Activated CD4-positive, alpha-beta T cell treated with anti-CD3 and anti-CD28 coated beads, Interleukin-2, amount 10 ng/mL, durations not matched to agents 7 days and 5 days (primary cell): ENCODE measurements around the gene ZNF286A. TPM values are rescaled to one million over a fixed set of nuclear protein-coding genes. Genes with fewer than 3 reads are reported as not detected.
"Not testable (repeated sequence)": the region's sequence is repeated elsewhere in the genome, so short reads cannot be mapped to it uniquely, and the experiment has no call there.

ENCODE experiments used
- CTCF ChIA-PET: fragments of 350-600 bp; sonication (Branson Sonifier 250); formaldehyde crosslinking; loops from one replicate; lab custom pipeline; 2021; ENCODE audit warnings: antibody characterized with exemption; lab: Charles Lee
- POLR2A ChIA-PET: fragments of 350-600 bp; sonication (Branson Sonifier 250); formaldehyde crosslinking; loops from one replicate; lab custom pipeline; 2021; ENCODE audit warnings: antibody characterized with exemption; lab: Charles Lee
- DNase-seq: peaks from one replicate; pipeline ENCODE4 v3.0.0-alpha.2; 2020
- H3K27ac Mint-ChIP-seq: one replicate; pipeline ENCODE4 v1.8.0; 2021; ENCODE audit warnings: mild to moderate bottlenecking, moderate library complexity, mixed read lengths
- H3K27me3 Mint-ChIP-seq: one replicate; pipeline ENCODE4 v1.8.0; 2021; ENCODE audit warnings: mixed read lengths
- H3K36me3 Mint-ChIP-seq: one replicate; pipeline ENCODE4 v1.8.0; 2021; ENCODE audit warnings: low read depth, mixed read lengths
- H3K4me1 Mint-ChIP-seq: one replicate; pipeline ENCODE4 v1.8.0; 2021; ENCODE audit warnings: mixed read lengths
- H3K4me3 Mint-ChIP-seq: one replicate; pipeline ENCODE4 v1.8.0; 2021; ENCODE audit warnings: mild to moderate bottlenecking, moderate library complexity, mixed read lengths
- H3K9me3 Mint-ChIP-seq: one replicate; pipeline ENCODE4 v1.8.0; 2021; ENCODE audit warnings: mixed read lengths
- total RNA-seq, 2 experiments: library from RNA; stranded (reverse); gene quantifications; one replicate each; pipeline ENCODE4 v1.2.3, GENCODE V29; 2021

Gene ZNF286A
- total RNA-seq, 2 experiments from 2014 or later = 18.0 to 21.2 TPM

- H3K27ac Mint-ChIP-seq, DNase-seq, H3K4me1 Mint-ChIP-seq, CTCF ChIA-PET, H3K4me3 Mint-ChIP-seq, H3K27me3 Mint-ChIP-seq, POLR2A ChIA-PET: not testable (repeated sequence)
- Mint-ChIP-seq H3K36me3 (peaks cover 25% of the 10 kb centered on the region), H3K9me3 (peaks cover 29% of the 10 kb centered on the region)
Observed at GRCh38 chr17:15716601-15717563, 17.3 kb downstream of the ZNF286A start.

DNA sequence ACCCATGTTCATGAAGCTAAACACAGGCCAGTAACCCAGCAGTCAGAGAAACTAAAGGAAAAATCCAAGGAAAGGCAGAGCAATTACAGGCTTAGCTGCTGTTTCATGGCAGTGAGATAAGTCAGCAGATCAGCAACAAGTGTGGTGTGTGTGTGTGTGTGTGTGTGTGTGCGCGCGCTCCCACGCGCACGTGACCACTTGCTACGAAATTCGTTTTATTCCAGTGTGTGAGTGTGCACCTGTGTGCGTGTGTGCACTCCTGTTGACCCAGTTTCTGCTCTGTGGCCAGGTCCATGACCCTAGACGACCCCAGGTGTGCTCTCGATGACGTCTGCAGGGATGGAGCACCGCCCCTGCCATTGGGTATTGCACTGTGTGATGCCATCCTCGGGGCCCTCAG lies 31.0 kb downstream of the ZNF286A start:
- H3K4me1 Mint-ChIP-seq, H3K27me3 Mint-ChIP-seq, H3K4me3 Mint-ChIP-seq, POLR2A ChIA-PET, DNase-seq, CTCF ChIA-PET, H3K36me3 Mint-ChIP-seq, H3K9me3 Mint-ChIP-seq, H3K27ac Mint-ChIP-seq: not testable (repeated sequence)

DNA sequence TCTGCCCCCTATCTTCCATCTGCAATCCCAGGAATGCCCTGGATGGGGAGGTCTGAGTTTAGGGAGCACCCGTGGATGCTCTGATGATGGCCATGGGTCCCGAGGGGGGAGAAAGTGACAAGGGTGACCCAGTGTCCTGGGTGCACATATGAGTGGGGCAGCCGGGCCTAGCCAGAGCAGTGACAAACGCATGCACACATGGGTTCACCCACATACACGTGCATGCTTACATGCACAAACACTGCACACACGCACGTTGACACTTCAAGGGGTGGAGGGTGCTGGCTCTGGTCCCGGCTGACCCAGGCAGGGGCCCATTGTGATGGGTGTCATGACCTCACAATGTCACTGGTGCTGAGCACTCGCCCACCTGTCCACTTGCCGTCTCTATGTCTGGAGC lies 32.3 kb downstream of the ZNF286A start, which contains the start of gene TBC1D26:
Gene TBC1D26 (plus strand): TSS at position 384 of the 400 bp plus-strand sequence. CDS start 3,066 bp downstream, outside the sequence.
- CTCF ChIA-PET, H3K27me3 Mint-ChIP-seq, DNase-seq, POLR2A ChIA-PET, H3K9me3 Mint-ChIP-seq, H3K27ac Mint-ChIP-seq, H3K36me3 Mint-ChIP-seq, H3K4me3 Mint-ChIP-seq, H3K4me1 Mint-ChIP-seq: not testable (repeated sequence)

DNA sequence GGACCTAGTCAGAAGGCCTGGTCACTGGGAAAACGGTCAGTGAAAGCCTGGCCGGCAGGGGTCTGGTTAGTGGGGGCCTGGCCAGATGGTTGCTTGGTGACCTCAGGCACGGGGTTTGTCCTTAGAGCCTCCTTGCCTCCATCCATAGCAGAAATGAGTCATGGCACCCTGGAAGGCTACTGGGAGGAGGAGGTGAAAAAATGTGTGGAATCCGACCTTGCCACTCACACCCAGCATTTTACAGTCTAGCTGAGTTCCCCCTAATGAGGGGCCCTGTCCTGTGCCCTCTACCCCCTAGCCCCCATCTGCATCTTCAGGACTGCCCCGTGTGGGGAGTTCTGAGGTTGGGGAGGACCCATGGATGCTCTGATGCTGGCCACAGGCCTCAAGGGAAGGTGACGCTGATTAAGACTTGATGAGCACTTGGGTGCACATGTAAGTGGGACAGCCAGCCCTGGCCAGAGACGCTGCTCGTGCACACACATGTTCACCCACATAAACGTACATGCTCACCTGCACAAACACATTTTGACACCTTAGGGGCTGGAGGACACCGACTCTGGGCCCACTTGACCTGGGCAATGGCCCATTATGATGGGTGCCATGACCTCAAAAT lies 33.7 kb downstream of the ZNF286A start:
- H3K4me1 Mint-ChIP-seq, H3K27me3 Mint-ChIP-seq, H3K27ac Mint-ChIP-seq, H3K4me3 Mint-ChIP-seq, H3K36me3 Mint-ChIP-seq, DNase-seq, POLR2A ChIA-PET, CTCF ChIA-PET, H3K9me3 Mint-ChIP-seq: not testable (repeated sequence)

DNA sequence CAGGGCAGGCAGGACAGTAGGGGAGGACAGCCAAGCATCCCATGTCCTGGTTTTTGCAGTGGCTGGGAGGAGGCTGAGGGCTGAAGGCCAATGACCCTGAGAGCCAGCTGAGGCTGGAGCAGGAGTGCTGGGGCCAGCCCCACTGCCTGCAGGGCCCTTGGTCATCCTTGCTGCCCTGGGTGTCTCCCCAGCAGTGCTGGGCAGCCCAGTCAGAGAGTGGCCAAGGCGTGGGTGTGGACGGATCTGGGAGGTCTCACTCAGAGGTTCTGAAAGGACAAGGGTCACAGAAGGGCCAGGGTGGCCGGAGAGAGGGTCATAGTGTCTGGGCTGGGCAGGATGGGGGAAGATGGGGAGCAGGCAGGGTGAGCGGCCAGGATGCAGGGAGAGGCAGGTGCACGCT lies 37.0 kb downstream of the ZNF286A start:
- H3K27me3 Mint-ChIP-seq, POLR2A ChIA-PET, DNase-seq: not testable (repeated sequence)

DNA sequence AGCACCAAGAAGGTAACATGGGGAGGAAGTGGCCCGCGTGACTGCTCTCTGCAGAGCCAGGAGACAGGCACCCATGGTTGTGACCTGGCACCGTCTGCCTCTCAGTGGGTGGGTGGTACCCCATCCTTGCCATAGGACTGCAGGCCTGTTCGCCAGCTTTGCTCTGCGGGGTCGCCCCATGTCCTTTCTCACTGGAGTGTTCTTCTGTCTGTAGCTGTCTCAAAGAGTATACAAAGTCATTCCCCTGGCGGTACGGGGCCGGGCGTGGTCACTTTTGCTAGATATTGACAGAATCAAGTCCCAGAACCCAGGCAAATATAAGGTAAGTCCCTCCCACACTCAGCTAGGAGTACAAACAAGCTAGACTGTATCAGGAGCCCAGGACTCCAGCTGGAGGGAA lies 38.5 kb downstream of the ZNF286A start:
- H3K4me3 Mint-ChIP-seq = no peak overlapping the region
- peaks cover 2% of the 10 kb centered on the region for H3K27me3 Mint-ChIP-seq
- DNase-seq = no peak
- no peak overlapping the region for H3K27ac Mint-ChIP-seq
- ChIA-PET POLR2A (no interaction called here), CTCF (no interaction called here)
- H3K9me3 Mint-ChIP-seq = no peaks in the 10 kb centered on the region
- no peaks in the 10 kb centered on the region for H3K4me1 Mint-ChIP-seq
- no peaks in the 10 kb centered on the region for H3K36me3 Mint-ChIP-seq

More for the DNA sequence above, 37.0 kb downstream of the ZNF286A start:
- H3K9me3 Mint-ChIP-seq, H3K27ac Mint-ChIP-seq, H3K4me3 Mint-ChIP-seq, CTCF ChIA-PET, H3K36me3 Mint-ChIP-seq, H3K4me1 Mint-ChIP-seq: not testable (repeated sequence)

GRCh38 chr17:15739259-15739658 lies 39.7 kb downstream of the ZNF286A start:
- CTCF ChIA-PET, H3K27ac Mint-ChIP-seq, H3K4me1 Mint-ChIP-seq, POLR2A ChIA-PET, H3K4me3 Mint-ChIP-seq, DNase-seq, H3K27me3 Mint-ChIP-seq, H3K36me3 Mint-ChIP-seq, H3K9me3 Mint-ChIP-seq: not testable (repeated sequence)

GRCh38 chr17:15740041-15740440 lies 40.5 kb downstream of the ZNF286A start:
- DNase-seq, CTCF ChIA-PET, H3K4me3 Mint-ChIP-seq, POLR2A ChIA-PET, H3K36me3 Mint-ChIP-seq, H3K27me3 Mint-ChIP-seq, H3K4me1 Mint-ChIP-seq, H3K27ac Mint-ChIP-seq, H3K9me3 Mint-ChIP-seq: not testable (repeated sequence)

DNA sequence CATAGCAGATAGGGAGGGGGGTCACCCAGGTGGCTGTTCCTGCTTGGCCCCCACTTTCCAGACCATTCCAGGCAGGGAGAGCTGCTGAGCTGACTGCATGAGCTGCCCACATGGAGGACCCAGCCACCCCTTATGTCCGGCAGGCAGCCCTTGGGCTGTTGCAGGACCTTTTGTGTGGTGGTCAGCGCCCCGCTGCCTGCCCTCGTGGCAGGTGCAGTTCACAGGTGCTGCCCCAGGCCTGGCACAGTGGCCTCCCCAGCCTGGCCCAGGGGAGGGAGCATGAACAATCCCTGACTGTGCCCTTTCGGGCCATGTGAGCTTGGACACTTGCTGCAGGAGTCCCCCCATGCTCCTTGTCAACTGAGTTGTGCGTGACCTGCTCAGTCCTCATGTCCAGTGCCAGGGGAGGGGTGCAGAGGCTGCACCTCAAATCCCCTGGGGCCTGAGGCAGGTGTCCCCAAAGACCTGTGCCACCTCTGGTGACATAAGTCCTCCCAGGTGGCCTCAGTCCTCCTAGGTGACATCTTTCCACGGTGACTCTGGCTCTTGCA lies 41.1 kb downstream of the ZNF286A start:
- Mint-ChIP-seq H3K9me3 (no peaks in the 10 kb centered on the region), H3K27me3 (peaks cover 2% of the 10 kb centered on the region)

DNA sequence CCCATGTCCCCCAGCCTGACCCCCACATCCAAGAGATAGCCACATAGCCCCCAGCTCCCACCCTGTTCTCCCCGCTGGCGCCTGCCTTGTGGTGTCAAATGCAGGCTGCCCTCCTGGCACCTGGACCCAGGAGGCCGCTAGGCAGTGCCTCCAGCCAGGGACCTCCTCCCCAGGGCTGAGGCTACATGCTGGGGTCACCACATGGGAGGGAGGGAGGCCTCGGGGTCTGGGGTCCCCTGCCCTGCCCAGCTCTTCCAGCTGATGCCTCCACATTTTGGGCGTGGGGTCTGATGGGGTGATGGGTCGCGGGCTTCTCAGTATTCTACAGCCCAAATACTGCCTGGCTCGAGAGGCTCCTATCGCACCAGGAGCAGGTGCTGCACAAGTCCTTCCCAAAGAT lies 42.1 kb downstream of the ZNF286A start:
- H3K4me3 Mint-ChIP-seq = no peak overlapping the region
- no peaks in the 10 kb centered on the region for H3K4me1 Mint-ChIP-seq
- H3K27ac Mint-ChIP-seq = no peak overlapping the region
- H3K36me3 Mint-ChIP-seq = no peaks in the 10 kb centered on the region
- POLR2A ChIA-PET = no interaction called here
- H3K9me3 Mint-ChIP-seq = no peaks in the 10 kb centered on the region
- CTCF ChIA-PET = no interaction called here
- no peak for DNase-seq
- H3K27me3 Mint-ChIP-seq = peaks cover 5% of the 10 kb centered on the region

More for the DNA sequence above, 41.1 kb downstream of the ZNF286A start:
- no peaks in the 10 kb centered on the region for H3K4me1 Mint-ChIP-seq
- ChIA-PET CTCF (no interaction called here), POLR2A (no interaction called here)
- DNase-seq = no peak
- H3K36me3 Mint-ChIP-seq = no peaks in the 10 kb centered on the region
- H3K27ac Mint-ChIP-seq = no peak overlapping the region
- no peak overlapping the region for H3K4me3 Mint-ChIP-seq

- Mint-ChIP-seq H3K9me3 (no peaks in the 10 kb centered on the region), H3K27ac (no peak overlapping the region), H3K4me1 (no peaks in the 10 kb centered on the region), H3K27me3 (peaks cover 9% of the 10 kb centered on the region), H3K4me3 (no peak overlapping the region), H3K36me3 (no peaks in the 10 kb centered on the region)
- ChIA-PET POLR2A (no interaction called here), CTCF (no interaction called here)
- DNase-seq = no peak
Observed at GRCh38 chr17:15742051-15742795, 42.7 kb downstream of the ZNF286A start.

- ChIA-PET CTCF (no interaction called here), POLR2A (no interaction called here)
- Mint-ChIP-seq H3K27me3 (peaks cover 9% of the 10 kb centered on the region), H3K4me3 (no peak overlapping the region), H3K9me3 (no peaks in the 10 kb centered on the region), H3K36me3 (no peaks in the 10 kb centered on the region), H3K4me1 (no peaks in the 10 kb centered on the region), H3K27ac (no peak overlapping the region)
- DNase-seq = no peak
Observed at GRCh38 chr17:15742921-15743320, 43.4 kb downstream of the ZNF286A start.
